Hematopoietic multipotent progenitor cell treated with erythropoietin and hydrocortisone succinate and interleukin-3 and kit ligand, for 8 days (in vitro differentiated cells): ENCODE measurements around the gene GABBR2.
"Not testable (repeated sequence)": the region's sequence is repeated elsewhere in the genome, so short reads cannot be mapped to it uniquely, and the experiment has no call there.

Experiments
- DNase-seq: peaks from one replicate; pipeline ENCODE4 v3.0.0-alpha.2; 2015

GABBR2 gene

GRCh38 chr9:98314381-98315066 lies 394.2 kb downstream of the GABBR2 start:
- DNase-seq: no peak

GRCh38 chr9:98312365-98312764 lies 396.4 kb downstream of the GABBR2 start:
- DNase-seq: no peak

DNA sequence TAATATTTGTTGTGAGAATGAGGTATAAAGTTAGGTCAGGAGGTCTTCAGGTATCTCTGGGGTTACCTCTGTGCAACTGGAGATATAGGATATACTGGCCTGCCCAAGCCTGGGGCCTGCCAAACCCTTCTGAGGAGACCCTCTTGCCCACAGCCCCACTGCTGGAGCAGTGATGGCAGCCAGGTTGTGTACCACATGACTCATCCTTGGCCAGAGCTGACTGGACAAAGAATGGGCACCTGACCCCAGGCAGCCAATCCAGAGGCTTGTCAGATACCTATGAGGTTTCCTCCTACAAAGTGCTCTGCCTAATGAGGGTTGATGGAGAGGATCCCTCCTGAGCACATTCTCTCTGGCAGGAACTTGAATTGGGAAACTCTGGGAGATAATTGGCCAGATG lies 397.2 kb downstream of the GABBR2 start:
- DNase-seq: no peak

- DNase-seq: peak; percentile 39
Measured at GRCh38 chr9:98310752-98311392, 397.9 kb downstream of the GABBR2 start.

DNA sequence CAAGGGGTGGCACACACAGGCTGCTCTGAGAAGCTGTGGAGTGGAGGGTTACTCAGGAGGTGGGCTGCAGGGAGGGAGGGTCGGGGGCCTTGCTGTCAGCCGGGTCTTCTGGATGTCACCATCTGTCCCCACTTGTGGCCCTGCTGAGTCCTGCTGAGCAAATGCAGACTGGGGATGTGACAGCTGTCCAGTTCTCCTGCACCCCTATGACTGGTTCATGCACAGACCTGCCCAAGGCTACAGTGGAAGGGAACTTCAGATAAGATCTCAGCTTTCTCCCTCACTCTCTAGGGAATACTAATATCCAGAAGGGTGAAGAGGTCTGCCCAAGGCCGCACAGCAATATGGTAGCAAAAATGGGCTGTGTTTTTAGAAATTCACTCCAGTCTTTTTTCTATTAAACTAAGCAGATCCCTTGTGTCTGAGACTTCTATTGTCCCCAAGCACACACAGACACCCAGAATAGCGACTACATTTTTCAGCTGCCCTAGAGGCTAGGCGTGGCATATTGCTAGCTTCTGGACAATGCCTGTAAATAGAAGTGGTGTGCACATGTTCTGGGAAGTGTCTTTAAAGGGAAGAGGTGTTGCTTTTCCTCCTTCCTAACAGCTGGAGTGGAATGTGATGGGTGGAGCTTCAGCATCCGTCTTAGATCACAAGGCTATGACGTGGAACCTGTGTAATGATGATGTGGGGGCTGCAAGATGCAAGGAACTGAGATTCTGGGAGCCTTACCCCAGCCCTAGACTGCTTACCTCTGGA lies 402.2 kb downstream of the GABBR2 start:
- no peak for DNase-seq

- no peak for DNase-seq
Measured at GRCh38 chr9:98304381-98304780, 404.4 kb downstream of the GABBR2 start.

GRCh38 chr9:98303633-98304125 lies 405.1 kb downstream of the GABBR2 start:
- no peak for DNase-seq

GRCh38 chr9:98302938-98303632 lies 405.6 kb downstream of the GABBR2 start:
- no peak for DNase-seq

DNA sequence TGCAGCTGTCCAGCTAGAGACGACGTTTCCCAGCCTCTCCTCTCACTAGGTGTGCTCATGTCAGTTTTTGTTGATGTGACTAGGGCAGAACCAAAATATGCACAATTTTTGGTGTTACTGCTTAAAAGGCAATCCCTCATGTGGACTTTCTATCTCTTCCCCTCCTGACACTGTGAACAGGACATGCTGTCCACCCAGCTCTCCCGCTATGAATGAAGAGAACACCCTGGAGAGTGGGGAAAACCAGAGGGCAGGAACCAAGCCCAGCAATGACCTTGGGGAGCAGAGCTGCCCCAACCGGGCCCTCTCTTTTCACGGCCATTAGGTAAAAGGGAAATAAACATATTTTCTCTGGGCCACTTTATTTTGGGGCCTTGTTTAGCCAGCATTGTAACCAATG lies 406.6 kb downstream of the GABBR2 start:
- DNase-seq: no peak

DNA sequence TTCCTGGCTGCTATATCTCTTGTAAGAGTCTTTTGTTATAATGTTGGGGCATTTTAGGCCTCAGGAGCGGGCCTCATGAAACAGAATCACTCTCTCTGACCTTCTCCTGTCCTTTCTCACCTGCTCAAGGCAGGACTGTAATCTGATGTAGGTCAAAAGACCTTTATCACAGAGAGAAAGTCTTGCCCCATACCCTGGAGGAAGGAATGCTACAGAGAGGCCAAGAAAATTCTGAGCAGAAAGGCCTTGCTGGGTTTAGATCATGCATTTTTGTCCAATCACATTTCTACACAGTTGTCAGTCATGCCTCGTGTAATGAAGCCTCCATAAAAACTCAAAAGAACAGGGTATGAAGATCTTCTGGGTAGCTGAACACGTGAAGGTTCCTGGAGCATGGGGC lies 408.1 kb downstream of the GABBR2 start:
- DNase-seq: no peak

DNA sequence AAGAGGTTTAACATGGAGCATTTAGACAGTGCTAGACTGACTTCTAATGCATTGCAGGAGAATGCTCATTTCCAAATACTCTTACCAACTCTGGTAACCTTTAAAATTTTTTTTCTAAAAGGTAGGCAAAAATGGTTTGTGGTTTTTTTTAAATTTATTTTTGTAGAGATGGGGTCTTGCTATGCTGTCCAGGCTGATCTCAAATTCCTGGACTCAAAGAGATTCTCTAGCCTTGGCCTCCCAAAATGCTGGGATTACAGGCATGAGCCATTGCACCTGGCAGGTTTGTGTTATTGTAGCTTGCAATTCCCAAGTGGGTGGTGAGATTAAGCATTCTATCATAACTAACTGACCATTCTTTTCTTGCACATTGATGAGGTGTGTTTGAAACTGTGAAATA lies 410.3 kb downstream of the GABBR2 start:
- no peak for DNase-seq

DNA sequence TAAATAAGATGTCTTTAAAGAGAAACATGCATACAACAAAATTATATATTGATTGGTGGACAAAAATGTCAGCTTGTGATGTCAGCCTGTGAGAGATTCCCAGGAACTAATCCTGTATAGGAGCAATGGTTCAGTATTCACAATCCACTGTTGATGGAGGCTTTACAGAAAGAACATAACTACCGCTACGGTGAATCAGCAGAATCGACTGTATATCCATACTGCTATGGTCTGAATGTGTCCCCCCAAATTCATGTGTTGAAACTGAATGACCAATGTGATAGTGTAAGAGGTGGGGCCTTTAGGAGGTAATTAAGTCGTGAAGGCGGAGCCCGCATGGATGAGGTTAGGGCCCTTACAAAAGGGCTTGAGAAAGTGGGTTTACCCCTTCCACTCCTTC lies 412.9 kb downstream of the GABBR2 start:
- DNase-seq: no peak

GRCh38 chr9:98291820-98292219 lies 416.9 kb downstream of the GABBR2 start:
- no peak for DNase-seq

- DNase-seq: no peak
Measured at GRCh38 chr9:98290411-98290810, 418.3 kb downstream of the GABBR2 start.

DNA sequence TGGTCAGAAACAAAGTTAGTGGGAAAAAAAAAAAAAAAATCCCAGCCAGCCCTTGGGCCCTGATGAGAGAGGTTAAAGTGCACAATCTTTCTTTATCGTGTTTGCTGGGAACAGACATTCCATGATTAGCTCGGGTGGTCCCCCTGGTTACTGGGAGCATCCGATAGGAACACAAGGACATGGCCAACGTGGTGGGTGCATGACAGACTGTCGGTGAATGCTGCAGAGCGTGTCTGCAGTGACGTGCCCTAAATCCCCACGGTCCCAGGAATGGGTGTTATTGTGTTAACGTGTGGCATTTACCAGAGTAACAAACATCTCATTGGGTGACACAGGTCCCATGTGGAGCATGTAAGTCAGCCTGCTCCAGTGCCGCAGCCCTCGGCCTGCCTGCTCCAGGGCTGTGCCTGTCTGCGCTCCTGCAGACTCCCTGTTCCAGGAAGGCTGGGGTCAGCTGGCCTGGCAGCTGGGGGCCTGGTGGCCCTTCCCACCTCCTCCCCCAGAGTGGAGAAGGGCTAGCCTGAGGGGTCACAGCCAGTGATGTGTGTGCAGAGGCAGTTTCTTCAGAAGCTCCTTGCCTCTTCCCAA lies 419.0 kb downstream of the GABBR2 start:
- DNase-seq: no peak

DNA sequence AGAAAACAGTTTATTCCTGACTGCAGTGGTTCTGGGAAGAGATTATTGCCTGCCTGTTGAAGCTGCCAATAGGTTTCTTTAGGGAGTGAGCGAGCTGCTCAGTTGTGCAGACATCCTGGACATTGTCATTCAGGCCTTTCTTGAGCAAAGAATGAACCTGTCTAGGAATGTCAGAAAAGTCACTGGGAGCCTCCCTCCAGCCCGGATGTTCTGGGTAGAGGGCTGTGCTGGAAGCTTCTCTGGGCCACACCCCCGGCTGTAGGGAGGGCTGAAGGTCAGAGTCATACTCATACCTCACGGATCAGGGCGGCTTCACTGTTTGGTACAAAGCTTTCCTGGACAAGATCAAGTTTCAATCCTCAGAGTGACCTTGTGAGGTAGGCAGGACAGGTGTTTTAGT lies 419.9 kb downstream of the GABBR2 start:
- DNase-seq: no peak

DNA sequence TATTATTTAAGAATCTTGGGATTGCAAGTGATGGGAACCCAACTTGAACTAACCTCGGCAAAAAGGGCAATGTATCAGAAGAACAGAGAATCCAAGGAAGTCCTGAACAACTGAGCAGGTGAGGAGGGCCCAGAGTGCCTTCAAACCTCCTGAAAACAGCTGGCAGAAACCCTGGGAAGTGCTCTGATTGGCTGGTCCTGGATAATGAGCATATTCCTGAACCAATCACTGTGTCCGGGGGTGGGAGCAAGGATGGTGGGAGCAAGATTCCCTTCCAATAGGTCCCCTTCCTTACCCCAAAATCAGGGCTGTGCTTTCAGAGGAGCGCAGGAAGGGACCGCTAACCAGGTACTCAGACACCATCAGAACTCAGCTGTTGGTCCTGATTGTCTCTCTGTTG lies 421.4 kb downstream of the GABBR2 start:
- peak; percentile 7 for DNase-seq

DNA sequence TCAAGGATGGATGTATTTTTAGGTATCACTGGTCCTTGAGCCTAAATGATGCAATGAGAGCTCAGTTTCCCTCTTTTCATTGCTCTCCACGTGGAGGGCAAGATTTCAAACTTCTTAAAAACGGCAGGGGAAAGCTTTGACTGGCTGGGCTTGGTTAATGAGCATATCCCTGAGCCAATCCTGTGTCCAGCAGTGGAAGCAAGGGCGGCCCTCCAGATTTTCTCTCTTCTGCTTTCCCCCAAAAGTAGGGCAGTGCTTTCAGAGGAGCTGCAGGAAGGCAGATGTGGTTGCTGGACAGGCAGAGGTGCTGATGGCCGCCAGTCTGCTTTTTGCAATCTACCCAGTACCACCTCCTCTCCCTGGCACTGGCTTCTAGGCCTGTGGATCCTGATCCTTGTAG lies 423.3 kb downstream of the GABBR2 start:
- no peak for DNase-seq

DNA sequence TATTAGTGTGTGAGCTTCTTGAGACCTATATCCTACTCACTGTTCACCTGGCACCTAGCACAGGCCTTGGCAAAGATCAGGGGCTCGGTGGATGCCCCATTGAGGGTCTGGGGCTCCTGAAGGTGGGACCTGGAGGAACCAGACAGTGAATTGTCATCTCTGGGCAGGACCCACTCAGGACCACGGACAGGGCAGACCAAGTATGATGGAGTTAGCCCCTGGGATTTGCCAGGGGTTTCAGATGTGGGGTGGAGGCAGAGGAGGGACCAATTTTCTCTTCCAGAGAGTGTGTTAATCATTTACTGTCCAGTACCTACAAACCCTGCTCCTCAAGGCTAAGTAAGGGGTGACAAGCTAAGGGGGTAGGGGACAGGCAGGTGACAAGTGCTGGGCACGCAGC lies 424.0 kb downstream of the GABBR2 start:
- DNase-seq: no peak

- DNase-seq: not testable (repeated sequence)
Measured at GRCh38 chr9:98283143-98283542, 425.6 kb downstream of the GABBR2 start.

- DNase-seq: no peak
Measured at GRCh38 chr9:98281281-98281680, 427.5 kb downstream of the GABBR2 start.

DNA sequence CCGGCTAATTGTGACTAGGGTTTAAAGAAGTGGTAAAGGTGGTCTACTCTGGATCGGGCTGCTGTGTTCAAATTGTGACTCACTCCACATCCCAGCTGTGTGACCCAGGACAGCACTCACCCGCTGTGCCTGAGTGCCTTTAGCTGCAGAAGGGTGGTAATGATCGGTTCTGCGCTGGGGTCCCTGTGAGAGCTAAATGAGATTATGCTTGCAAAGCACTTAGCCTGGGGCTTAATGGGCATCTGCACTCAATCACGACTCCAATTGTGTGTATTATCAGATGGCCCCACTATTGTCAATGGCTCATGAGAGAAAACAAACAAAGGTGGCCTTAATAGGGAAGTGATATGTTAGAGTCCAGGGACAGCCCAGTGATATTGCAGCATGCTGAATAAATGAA lies 428.2 kb downstream of the GABBR2 start:
- no peak for DNase-seq

GRCh38 chr9:98280162-98280561 lies 428.6 kb downstream of the GABBR2 start:
- no peak for DNase-seq
